ENCODE measurements around the gene PHF20. TPM values are rescaled to one million over a fixed set of nuclear protein-coding genes. Genes with fewer than 3 reads are reported as not detected.

Gene PHF20
- total and polyA plus RNA-seq, 9 donors = 17.6 to 70.0 (median 47.0) TPM

- TF ChIP-seq CTCF (IDR thresholded peaks at IDR 0.05) (no peak), POLR2A (IDR thresholded peaks at IDR 0.05) (no peak), EP300 (IDR thresholded peaks at IDR 0.05) (no peak)
- Histone ChIP-seq H3K36me3 (no peaks in the 10 kb centered on the region), H3K4me3 (no peak overlapping the region), H3K9me3 (no peaks in the 10 kb centered on the region), H3K27ac (no peak overlapping the region), H3K27me3 (no peaks in the 10 kb centered on the region), H3K4me1 (ENCODE audit: insufficient read depth) (no peaks in the 10 kb centered on the region)
- WGBS, 3 donors = 55 to 72% (median 58%) methylated on average over 1 of the region's 1 CpG
- no peak for DNase-seq
- intact Hi-C loops (cut with DNase I) = no loop called here
Measured at GRCh38 chr20:35801865-35802264, 30.1 kb downstream of the PHF20 start.

GRCh38 chr20:35806075-35806474 is 34.3 kb downstream of the PHF20 start:
- Histone ChIP-seq H3K9me3 (no peaks in the 10 kb centered on the region), H3K27me3 (no peaks in the 10 kb centered on the region), H3K27ac (no peak overlapping the region), H3K36me3 (no peaks in the 10 kb centered on the region), H3K4me3 (no peak overlapping the region), H3K4me1 (ENCODE audit: insufficient read depth) (no peaks in the 10 kb centered on the region)
- no peak for DNase-seq
- 89 to 91% (median 91%) methylated on average over 3 of the region's 3 CpGs for WGBS, 3 donors
- intact Hi-C loops (cut with DNase I) = no loop called here
- no peak for TF ChIP-seq EP300 (IDR thresholded peaks at IDR 0.05)
- TF ChIP-seq CTCF (IDR thresholded peaks at IDR 0.05) = no peak
- no peak for TF ChIP-seq POLR2A (IDR thresholded peaks at IDR 0.05)

- no peaks in the 10 kb centered on the region for H3K36me3 ChIP-seq
- H3K9me3 ChIP-seq = no peaks in the 10 kb centered on the region
- intact Hi-C loops (cut with DNase I) = no loop called here
- no peaks in the 10 kb centered on the region for H3K4me1 ChIP-seq (ENCODE audit: insufficient read depth)
- WGBS, 3 donors = 90 to 93% (median 90%) methylated on average over 2 of the region's 2 CpGs
- no peak overlapping the region for H3K4me3 ChIP-seq
- TF ChIP-seq EP300 (IDR thresholded peaks at IDR 0.05) = no peak
- no peak for TF ChIP-seq CTCF (IDR thresholded peaks at IDR 0.05)
- TF ChIP-seq POLR2A (IDR thresholded peaks at IDR 0.05) = no peak
- no peak for DNase-seq
- H3K27me3 ChIP-seq = no peaks in the 10 kb centered on the region
- H3K27ac ChIP-seq = no peak overlapping the region
Measured at GRCh38 chr20:35807877-35808276, 36.1 kb downstream of the PHF20 start.

GRCh38 chr20:35820715-35821114 is 48.9 kb downstream of the PHF20 start:
- Histone ChIP-seq H3K4me1 (ENCODE audit: insufficient read depth) (peaks cover 1% of the 10 kb centered on the region), H3K36me3 (no peaks in the 10 kb centered on the region), H3K27me3 (no peaks in the 10 kb centered on the region), H3K27ac (no peak overlapping the region), H3K4me3 (no peak overlapping the region), H3K9me3 (no peaks in the 10 kb centered on the region)
- 83 to 96% (median 88%) methylated on average over 2 of the region's 2 CpGs for WGBS, 3 donors
- intact Hi-C loops (cut with DNase I) = no loop called here
- DNase-seq = no peak
- TF ChIP-seq CTCF (IDR thresholded peaks at IDR 0.05) = no peak

- Histone ChIP-seq H3K4me3 (no peak overlapping the region), H3K27me3 (no peaks in the 10 kb centered on the region), H3K9me3 (no peaks in the 10 kb centered on the region), H3K27ac (no peak overlapping the region), H3K4me1 (ENCODE audit: insufficient read depth) (peaks cover 1% of the 10 kb centered on the region), H3K36me3 (no peaks in the 10 kb centered on the region)
- 89 to 92% (median 91%) methylated on average over 8 of the region's 8 CpGs for WGBS, 3 donors
- TF ChIP-seq EP300 (IDR thresholded peaks at IDR 0.05) = no peak
- no peak for TF ChIP-seq CTCF (IDR thresholded peaks at IDR 0.05)
- no peak for TF ChIP-seq POLR2A (IDR thresholded peaks at IDR 0.05)
- no peak for DNase-seq
- intact Hi-C loops (cut with DNase I) = no loop called here
Measured at GRCh38 chr20:35821807-35822242, 50.0 kb downstream of the PHF20 start.

Measured in ovary (tissue), 9 donors.